CD4-positive, alpha-beta T cell treated with Interleukin-12 subunit alpha and Interleukin-12 subunit beta, for 1 hour (primary cell): ENCODE data around the gene NUCB2.

ENCODE experiments used
- DNase-seq: peaks from one replicate; pipeline ENCODE4 v3.0.0-alpha.2; 2020

The NUCB2 gene

DNA sequence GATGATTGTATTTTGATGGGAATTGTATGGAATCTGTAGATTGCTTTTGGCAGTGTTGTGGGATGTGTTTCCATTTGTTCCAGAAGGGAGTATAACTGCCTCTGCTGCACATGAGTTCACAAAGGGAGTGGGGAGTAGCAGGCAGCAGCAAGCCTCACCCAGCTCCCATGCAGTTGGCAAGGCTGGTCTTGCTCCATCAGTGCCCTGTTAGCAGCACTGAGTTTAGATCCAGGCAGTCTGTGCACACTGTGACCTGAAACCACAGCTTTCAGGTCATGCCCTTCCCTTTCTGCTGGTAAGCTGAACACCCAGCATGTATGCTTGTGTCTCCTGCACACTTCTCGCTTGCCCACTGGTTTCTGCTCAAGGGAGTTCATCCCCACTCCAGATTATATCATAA lies 3.7 kb upstream of the NUCB2 start:
- DNase-seq = no peak

DNA sequence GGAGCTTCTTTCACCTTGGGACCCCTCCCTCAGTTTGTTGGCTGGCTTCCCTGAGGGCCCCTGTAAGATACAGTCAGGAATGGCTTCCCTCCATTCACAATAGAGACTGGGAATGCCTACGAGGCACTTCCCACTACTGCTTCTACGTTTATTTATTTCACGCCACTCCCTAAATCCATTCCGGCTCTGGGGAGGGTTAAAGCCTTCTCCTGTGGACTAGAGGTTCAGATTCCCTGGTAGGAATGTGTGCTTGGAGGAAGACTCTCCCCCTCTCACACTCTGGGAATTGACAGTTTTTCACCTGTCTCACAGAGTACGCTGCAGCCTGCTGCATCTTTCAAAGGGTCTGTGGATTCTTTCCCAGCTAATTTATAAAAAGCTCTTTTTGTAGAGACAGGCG lies 3.3 kb upstream of the NUCB2 start:
- no peak for DNase-seq

DNA sequence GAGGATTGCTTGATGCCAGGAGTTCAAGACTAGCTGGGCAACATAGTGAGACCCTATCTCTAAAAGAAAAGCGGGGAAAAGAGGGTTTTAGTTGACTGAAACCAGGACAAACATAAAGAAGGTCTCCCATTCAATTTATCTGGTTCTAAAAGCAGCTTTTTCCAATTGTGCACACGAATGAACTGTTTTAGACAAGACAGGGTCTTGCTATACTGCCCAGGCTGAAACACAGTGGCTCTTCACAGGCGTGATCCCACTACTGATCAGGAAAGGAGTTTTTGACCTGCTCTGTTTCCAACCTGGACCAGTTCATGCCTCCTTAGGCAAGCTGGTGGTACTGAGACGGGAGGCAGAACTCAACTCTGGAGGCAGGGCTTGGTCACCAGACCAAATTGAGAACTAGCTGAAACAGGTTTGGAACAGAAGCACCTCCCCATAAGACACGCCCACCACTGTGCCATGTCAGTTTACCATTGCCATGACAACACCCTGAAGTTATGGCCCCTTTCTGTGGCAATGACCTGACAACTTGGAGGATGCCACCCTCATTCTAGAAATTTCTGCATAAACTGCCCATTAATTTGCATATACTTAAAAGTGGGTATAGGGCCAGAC lies 2.8 kb upstream of the NUCB2 start:
- peak; percentile 7 for DNase-seq

DNA sequence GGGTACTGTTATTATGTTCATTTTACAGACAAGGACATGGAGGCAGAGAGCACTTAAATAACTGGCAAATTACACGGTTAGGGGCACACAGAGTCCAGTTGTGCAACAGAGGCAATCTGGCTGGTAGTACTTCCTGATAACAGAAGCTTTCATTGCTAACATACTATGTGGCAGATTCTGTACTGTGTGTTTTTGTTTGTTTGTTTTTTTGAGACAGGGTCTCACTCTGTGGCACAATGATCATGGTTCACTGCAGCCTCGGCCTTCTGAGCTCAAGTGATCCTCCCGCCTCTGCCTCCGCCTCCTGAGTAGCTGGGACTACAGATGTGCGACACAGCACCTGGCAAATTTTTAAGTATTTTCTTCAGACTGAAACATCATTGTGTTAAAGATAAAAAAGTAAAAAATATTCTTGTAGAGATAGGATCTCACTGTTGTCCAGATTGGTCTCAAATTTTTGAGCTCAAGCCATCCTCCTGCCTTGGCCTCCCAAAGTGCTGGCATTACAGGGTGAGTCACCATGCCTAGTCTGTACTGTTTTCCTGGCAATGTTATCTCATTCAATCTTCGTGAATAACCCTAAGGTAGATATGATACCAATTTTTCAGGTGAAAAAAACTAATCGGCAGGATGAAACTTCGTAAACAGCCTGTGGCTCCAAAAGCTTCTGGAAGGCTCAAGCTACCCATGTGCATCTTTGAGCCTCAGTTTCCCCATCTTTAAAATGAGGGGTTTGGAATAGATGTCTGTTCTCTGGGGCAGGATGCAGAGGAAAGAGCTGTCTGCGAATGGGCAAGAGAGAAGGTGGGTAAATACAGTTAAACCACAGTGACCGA lies 921 bp upstream of the NUCB2 start:
- DNase-seq = no peak

DNA sequence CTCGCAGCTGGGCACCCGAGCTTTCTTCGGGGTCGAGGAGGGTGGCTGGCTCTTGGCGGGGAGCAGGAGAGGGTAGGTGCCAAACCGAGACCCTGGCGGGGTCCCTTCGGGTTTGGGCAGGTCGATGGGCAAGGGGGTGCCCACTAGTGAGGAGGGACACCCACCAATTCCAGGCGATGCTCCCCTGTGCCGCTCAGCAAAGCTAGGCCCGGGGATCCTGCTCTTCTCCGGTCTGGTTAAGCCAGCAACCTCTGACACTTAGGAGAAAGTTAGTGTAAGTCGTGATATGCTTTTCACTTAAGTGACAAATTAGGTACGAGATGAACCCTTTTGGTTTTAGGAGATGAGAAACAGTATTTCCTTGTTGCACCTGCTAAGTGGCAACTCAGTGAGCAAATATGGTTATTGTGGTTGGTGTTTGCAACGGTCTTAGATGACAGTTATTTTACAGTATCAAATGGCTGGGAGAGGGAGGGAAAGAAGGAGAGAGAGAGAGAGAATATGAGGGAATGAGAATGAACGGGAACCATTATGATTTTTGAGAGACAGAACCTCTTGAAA lies 565 bp downstream of the NUCB2 start:
- DNase-seq = peak; percentile 42

DNA sequence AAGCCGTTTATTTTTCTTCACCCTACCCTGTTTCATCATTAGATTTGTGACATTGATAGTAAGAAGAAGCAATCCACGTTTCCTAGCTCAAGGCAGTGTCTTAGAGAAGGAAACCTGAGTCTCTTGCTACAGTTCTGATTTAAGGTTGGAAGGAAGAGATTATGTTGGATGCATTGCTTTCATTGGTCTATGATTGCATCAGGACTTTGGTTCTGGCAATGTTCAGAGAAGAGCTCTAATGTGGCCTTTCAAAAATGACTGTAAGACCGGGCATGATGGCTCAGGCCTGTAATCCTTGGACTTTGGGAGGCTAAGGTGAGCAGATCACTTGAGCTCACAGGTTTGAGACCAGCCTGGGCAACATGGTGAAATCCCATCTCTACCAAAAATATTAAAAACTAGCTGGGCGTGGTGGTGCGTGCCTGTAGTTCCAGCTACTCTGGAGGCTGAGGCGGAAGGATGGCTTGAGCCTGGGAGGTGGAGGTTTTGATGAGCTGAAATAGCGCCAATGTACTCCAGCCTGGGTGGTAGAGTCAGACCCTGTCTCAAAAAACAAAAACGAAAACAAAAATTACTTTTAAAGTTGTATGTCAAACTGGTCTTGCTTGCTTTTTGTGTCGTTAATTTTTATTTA lies 4.1 kb downstream of the NUCB2 start:
- DNase-seq = no peak

DNA sequence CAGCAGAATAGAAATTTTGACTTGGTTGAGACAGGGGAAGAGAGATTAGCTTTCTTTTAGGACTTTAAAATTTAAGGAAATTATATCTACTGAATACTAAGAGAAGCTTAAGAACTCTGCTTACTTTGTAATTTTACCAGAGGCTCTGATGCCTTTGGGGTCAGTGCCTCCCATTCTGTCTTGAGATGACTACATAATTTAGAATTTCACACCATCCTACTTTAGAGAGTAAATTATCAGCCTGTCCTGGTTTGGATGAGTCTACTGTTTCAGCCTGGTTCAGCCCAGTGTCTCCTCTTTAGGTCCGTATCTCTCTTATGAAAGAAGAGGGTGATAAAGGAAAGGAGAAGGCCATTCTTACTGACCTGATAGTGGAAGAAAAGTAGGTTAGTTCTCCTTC lies 9.8 kb downstream of the NUCB2 start:
- no peak for DNase-seq

DNA sequence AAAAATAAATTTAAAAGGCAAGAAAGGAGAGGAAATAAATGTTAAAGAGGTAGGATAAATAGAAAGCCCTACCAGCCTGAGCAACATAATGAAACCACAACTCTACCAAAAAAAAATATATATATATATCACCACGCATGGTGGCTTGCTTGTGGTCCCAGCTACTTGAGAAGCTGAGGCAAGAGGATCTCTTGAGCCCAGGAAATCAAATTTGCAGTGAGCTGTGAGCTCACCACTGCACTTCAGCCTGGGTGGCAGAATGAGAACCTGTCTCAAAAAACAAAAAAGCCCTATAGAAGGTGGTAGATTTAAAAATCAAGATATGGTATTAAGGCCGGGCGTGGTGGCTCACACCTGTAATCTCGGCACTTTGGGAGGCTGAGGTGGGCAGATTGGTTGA lies 10.5 kb downstream of the NUCB2 start:
- peak; percentile 14 for DNase-seq

DNA sequence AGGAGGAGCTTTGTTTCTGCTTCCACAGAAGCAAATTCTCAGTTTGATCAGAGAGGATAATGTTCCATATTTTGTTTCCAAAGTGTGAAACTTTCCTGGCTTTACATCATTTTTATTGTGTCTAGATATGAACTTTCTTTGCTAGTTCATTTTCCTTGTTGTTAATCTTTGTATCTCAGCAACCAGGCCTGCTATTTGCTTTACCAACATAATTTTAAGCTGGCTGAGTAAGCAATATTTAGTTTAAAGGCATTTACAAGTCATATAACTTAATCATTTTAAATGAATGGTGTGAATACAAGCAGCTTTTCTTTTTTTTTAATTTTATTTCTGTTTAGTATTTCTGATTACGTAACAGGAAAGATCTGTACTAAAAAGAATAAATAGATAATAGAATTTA lies 15.2 kb downstream of the NUCB2 start:
- DNase-seq = no peak

DNA sequence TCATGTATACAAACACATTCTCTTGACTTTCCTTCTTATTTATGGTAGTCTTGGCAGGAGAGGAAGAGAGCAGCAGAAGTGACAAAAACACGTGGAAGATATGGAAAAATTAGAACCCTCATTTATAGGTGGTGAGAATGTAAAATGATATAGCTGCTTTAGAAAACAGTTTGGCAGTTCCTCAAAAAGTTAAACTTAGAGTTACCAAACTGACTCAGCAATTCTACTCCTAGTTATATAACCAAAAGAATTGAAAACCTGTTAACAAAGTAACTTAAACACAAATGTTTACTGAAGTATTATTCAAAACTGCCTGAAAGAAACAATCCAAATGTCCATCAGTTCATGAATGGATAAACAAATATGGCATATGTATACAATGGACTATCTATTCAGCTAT lies 16.8 kb downstream of the NUCB2 start:
- no peak for DNase-seq

DNA sequence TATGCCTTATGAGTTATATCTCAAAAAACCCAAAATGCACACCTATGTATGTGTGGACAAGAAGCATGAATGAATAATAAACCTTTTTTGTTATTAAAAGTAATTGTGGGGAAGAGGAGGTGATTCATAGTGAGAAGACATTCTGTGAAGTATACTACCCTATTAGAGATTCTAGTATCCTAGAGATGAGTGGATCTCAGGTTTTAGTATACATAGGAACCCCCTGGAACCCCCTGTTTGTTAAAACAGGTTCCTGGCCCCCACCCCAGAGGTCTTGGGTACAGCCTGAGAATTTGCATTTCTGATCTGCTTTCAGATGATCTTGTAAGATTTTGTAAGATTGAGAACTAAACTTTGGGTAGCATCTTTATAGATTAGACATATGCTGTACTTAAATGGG lies 17.5 kb downstream of the NUCB2 start:
- DNase-seq = no peak

DNA sequence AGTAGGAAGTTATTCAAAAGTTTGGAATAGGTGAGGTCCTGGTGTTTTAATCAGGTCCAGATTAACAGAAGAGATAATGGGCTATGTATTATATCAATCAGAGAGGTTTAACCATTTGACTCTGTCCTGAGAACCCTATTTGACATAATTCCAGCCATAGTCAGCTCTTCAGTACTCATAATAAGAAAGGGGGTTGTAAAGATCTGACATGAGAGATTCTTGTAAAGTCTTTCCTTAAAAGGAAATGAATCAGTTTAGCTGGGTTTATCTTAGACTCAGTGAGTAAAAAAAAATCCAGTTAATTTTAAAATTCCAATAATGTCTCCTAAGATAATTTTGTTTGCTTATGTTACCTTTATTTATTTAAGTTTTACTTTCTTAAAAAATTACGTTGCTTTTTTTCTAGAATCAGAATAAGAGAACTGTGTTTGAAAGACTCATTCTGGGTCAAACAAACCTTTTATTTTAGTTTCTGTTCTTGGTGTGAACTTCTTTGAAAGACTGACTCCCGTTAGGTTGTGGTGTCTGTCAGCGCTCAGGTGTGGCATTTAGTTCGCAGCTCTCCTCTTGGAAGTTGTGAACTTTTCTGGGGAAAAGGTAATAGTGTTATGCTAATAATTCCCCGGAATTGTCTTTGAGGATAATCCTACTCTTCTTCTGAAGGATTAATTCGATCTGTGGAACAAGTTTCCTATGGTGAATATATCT lies 20.5 kb downstream of the NUCB2 start:
- DNase-seq = no peak

DNA sequence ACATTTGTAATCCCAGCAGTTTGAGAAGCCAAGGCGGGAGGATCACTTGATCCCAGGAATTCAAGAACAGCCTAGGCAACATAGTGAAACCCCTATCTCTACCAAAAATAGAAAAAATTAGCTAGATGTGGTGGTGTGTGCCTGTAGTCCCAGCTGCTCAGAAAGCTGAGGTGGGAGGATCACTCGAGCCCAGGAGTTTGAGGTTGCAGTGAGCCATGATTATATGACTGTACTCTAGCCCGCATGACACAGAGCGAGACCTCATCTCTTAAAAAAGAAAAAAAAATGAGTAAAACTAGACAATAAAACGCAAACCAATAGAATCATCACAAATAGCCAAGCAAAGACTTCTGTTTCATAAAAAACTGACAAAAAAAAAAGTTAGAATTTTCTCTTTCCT lies 21.8 kb downstream of the NUCB2 start:
- DNase-seq = no peak

DNA sequence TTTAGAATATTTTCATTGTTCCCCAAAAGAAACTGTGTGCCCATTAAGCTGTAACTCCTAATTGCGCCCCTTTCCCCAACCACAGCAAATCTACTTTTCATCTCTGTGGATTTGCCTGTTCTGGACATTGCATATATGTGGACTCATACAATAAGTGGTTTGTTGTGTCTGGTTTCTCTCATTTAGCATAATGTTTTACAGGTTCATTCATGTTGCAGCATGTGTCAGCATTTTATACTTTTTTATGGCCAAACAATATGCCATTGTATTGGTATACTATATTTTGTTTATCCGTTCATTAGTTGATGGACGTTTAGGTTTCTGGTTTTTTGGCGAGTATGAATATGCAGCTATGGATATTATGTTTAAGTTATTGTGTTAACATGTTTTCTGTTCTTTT lies 23.8 kb downstream of the NUCB2 start:
- DNase-seq = no peak

DNA sequence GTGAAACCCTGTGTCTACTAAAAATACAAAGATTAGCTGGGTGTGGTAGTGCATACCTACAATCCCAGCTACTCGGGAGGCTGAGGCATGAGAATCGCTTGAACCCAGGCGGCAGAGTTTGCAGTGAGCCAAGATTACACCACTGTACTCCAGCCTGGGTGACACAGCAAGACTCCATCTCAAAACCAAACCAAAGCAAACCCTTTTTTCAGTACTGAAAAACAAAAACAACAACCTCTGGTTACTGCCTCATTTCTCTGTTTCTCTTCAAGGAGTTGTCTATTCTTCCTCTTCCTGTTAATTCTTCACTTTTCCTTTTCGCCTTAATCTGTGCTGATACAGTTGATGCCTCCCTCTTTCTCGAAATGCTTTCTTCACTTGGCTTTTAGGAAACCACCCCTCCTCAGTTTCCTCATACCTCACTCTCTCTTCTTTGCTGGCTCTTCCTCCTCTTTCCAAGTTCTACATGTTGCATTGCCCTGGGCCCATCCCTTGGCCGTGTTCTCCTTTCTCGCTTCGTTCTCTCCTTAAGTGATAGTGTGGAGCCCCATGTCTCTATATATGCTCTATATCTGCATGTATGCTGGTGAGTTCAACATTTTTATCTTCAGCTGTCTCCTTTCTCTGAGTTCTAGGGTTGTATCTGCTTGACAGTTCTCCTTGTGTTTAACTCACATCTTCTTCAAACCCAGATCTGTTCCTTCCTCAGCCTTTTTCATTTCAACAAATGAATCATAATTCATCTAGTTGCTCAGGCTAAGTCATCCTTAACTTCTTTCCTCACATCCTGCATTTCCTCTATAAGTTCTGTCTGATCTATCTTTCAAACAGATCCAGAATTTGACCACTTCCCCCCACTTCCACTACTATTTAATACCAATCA lies 37.1 kb downstream of the NUCB2 start:
- DNase-seq = no peak

DNA sequence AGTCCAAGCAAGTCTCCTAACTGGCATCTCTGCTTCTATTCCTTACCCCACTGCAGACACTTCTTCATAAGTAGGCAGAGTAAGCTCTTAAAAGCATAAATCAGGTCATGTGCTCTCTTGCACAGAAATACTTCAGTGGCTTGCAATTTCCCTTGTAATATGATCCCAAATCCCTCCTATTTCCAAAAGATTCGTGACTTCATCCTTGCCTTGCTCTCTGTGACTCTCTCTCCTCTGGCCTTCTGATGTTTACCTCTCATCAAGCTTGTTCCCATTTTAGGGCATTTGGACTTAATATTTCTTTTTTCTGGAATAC lies 37.7 kb downstream of the NUCB2 start:
- no peak for DNase-seq

DNA sequence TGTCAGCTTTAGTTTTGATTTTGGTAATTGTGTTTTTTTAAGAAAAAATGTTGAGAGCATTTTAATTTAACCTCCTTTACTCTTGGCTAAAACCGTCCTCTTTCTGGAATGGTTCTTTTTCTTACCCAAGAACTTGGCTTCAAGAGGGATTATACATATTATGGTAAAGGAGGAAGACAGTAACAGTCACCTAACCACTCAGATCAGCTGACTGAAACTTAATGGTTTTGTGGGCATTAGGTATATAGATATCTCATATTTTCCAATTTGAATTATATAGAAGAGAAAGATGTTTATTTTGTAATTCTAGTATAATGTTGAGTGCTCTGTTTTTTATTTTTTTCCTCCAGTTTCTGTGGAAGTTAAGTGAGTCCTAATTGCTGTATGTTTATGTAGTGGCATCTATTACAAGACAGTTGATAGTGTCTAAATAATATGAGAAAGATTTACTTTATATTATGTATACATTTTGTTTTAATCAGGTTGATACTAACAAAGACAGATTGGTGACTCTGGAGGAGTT lies 38.4 kb downstream of the NUCB2 start:
- DNase-seq = no peak

DNA sequence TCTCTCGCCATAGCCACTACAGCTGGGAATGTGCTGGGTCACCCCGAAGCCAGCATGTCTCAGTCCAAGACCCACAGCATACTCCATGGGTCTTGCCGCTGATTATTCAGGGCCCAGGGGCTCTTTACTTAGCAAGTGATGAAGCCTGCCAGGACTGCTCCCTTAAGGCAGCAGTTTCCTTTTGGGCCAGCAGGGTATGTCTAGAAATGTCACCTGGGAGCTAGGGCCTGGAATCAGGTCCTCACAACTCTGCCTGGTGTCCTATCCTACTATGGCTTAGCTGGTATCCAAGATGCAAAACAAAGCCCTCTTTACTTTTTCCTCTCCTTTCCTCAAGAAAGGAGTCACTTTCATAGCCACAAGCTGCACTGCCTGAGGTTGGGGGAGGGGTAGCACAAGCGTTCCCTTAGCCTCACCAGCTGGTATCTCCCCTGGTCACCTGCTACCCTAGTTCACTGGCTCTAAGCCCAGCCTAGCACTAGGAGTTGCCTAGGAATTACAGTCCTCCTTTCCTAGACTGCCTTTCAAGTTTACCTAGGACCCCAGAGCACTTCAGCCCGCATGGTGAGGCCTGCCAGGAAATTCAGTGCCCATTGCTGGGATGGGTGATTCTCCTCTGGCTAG lies 52.4 kb downstream of the NUCB2 start:
- no peak for DNase-seq

DNA sequence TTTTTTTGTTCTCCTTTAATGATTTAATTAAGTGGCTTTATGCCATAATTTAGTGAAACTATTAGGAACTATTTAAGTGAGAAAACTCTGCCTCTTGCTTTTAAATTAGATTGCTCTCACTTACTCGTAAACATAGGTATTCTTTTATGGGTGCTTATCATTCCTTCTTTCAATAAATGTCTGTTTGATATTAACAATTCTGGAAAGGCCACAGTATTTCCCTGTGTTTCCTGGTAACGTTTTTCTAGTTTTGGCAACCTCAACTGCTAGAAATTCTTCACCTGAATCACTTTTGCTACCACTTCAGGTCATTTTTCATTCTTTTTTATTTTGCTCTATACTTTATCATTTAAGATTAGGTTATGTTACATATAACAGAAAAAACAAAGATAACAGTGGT lies 55.1 kb downstream of the NUCB2 start:
- no peak for DNase-seq

DNA sequence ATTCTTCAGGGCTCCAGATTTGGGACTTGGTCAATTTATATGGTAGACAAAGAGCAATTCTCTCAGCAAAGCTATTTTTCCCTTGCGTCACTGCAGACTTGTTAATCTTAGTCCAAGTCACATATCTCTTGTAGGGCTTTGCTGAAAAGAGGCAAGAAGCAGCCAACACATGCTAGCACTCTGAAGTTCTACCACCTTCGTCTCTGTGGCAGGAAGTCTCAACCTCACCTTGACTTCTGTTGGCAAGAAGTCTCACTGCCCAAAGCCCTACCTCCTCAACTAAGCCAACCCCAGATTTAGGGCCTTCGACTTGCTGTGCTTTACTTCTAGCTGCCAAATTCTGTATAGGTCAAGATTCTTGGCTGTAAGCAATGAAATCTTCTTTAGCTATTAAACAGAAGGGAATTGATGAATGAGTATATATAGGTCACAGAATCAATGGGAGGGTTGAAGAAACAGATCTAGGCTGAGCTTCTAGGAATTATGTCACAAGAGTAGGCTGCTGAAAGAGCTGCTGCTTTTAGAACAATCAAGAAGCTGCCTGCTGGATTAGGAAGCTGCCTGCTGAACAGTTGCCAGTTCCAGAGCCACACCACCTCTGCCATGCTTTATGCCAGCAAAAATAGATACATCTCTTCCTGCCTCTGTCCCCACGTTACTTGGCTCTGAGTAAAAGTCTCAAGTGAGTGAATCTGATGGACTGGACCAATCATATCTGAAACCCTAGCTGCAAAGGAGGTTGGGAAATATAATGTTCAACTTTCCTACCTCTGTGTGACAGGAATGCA lies 57.5 kb downstream of the NUCB2 start:
- peak; percentile 22 for DNase-seq

DNA sequence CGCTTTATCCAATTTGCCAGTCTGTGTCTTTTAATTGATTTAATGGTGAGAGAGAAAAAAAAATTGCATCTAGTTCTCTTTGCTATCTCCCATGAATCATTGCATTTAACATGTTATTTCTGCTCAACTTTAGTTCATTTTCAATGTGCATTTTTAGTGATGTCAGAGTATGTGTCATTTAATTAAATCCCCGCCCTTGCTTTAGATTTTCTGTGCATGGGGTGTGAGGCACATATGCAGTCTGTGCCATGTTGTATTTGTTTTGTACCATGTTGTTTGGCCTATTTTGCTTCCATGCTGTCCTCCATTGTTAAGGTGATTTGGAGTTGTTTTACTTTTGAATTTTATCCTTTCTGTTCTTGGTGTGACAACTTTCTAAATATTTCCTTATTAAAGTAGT lies 66.7 kb downstream of the NUCB2 start:
- no peak for DNase-seq
